HG03469 (cell line): Measurements from ENCODE around the gene CCDC150.
"Not testable (repeated sequence)": the region's sequence is repeated elsewhere in the genome, so short reads cannot be mapped to it uniquely, and the experiment has no call there.

Source experiments
- ATAC-seq: cut with Tn5 transposase; IDR thresholded peaks from one replicate; pipeline ENCODE4 v1.9.1; 2021; ENCODE audit warnings: mild to moderate bottlenecking, moderate library complexity, moderate number of reproducible peaks; ENCODE audit not compliant: unreplicated experiment

The CCDC150 gene

DNA sequence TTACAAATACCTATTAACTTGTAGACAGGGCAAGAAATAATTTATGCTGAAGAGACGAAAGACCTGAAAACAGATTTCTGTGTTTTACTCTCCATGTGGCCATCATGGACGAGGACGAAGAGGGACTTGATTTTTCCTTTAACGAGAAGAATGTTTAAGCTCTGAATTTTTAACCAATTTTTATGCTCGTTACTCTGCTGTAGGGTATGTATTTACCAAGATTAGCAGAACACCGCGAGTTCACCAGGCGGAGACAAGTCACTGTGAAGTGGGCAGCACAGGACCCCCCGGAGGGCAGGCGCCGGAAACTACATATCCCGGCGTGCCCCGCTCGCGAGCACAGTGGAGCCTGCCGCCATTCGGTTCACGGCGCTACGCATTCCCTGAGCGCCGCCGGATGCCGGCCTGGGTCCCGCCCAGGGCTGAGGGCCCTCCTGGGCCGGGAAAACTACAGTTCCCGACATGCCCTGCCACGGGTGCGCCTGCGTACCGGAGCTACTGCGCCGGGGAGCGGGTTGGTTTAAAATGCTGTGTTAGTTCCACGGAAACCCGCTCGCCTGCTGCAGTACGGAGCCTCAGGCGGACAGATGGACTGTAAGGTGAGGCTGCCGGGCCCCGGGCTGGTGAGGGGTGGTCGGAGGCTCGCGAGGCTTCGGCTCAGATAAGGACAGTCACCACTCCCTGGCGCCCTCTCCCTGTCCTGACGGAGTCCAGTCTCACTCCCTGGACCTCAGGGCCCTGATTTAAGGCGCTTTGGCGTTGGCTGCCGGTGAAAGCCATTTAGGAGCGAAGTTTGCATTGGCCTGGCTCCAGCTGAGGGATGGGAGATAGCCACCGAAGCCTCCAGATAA is at the start of gene CCDC150:
CCDC150 (plus strand) TSS at position 536 of the 851 bp plus-strand sequence; CDS start at position 588, 52 bp downstream.
- peak; percentile 99 for ATAC-seq

DNA sequence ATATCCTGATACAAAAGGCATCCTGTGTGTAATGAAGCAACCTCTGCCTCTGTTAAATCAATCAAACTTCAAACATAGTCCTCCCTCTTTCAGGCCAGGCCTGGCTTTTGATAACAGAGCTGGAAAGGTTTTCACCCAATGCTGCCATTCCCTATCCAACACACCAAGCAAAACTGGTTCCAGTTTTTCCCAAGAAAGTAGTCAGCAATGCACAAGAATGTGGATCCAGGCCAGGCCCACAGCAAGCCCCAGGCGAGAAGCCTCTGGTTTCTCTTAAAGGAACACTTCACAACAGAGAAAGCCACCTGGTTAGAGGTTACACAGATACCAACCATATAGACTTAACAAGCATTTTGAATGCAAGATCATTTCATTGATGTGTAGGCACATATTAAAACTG is 49.2 kb upstream of the CCDC150 start:
- ATAC-seq = no peak

DNA sequence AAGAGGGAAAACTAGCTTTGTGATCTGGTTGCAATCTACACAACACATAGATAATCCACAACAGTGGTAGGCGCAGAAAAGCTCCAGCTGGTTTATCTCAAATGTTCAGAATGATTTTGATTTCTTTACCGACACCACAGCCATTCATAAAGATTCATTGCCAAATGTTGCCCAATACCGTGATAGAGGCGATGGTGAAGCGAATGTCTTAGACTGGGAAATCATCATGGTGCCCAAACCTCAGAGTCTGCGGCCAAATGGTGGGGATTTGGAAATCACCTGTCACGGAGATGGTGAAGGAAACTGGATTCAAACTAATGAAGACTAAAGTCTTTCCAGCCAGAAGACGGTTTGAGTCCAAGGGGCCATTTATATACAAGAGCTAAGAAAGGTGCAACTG is 48.5 kb upstream of the CCDC150 start:
- ATAC-seq = no peak

DNA sequence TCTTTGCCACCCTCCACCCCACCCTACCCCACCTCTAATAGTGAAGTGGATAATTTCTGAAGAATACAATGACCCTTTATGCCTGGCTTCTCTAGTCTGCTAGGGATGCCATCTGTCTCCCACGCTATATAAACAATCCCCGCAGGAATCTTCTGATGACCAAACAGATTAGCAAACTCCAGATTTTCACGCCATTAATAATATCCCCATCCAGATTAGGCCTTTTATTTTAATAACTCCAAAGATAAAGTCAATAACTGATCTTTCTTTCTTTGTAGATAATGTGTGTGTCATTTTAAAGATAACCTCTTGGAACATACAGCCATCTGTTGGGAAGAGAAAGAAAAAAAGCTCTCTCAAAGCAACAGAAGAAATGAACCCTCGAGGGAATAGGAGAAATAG is 47.9 kb upstream of the CCDC150 start:
- ATAC-seq = no peak

DNA sequence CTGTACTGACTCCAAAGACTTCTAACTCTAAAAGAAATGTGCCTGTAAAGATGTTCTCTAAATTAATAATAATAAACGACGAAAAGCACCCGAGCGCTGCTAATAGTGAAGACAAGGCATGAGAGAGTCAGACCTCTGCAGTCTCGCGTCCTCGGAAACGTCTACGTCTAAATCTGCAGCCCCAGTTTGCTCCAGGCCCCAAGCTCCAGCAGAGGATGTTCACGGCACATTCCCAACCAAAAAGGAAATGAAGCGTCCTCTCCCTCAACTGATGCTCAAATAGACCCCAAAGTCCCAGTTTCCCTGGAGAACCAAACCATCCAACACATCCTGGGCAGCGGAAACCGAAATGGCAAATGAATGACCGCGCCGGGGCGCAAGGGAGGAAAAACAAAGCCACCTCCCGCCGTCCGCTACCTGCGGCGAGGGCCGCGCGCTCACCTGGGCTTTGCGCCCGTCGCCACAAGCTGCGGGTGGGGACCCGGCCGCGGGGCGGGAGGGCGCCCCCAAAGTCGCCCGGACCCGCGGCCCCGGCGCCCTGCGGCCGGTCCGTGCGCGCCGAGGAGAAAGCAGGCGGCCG is 47.1 kb upstream of the CCDC150 start:
- no peak for ATAC-seq

DNA sequence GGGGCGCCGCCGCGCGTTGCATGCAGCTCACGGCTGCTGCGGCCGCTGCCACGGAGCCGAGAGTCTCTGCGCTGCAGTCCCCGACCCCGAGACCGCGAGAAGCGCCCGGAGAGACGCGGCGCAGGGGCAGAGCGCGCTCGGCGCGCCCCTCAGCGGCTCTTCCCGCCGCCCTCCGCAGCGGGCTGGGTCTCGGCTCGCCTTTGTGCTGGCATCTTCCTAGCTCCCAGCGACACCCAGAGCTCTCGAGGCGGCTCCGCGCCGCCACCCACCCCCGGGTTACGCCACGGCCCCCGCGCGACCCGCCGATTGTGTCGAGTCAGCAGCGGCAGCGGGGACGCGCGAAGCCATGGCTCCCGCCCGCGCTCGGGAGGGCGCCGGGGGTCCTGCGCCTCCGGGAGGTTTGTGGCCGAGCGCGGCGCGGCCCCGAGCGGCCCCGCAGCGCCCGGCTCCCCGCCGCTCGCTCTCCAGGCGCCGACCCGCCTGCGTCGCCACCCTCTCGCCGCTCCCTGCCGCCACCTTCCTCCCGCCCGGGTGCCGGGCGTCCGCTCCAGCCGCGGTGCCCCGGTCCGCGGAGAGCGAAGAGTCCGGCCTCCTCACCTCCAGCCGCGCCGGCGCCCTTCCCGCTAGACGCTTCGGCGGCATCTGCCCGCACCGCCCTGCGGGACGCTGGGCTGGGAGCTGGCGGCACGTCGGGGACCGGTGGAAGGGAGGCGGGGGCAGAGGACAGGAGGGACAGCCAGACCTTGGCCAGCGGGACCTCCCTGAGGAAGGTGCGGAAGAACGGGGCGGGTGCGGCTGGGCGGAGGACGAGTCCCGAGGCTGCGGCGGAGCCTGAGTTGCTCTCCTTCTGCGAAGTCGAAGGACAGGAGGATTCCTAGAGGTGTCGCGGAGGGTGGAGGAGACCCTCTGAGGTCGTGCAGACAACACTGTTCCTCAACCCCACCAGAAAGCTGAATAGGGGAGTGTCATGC is 46.3 kb upstream of the CCDC150 start, which contains the start of gene HECW2:
HECW2 (minus strand) TSS at position 644 of the 971 bp plus-strand sequence.
- ATAC-seq = no peak

DNA sequence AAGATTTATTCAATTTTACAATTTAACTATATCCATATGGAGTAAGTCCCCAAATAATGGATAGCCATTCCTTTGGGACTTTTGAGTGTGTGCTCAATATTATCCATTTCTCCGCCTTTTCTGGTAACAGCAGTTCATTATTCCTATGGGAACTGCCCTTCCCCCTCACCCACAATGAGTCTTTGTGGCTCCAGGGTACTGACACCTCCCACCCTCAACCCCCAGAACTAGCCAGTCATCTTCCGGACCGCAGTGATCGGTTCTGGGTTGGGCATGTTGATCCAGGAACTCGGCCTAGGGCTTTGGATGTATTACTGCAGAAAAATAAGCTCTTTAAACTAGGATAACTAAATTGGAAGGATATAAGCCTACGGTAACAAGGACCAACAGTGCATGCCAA is 45.4 kb upstream of the CCDC150 start:
- ATAC-seq = no peak

DNA sequence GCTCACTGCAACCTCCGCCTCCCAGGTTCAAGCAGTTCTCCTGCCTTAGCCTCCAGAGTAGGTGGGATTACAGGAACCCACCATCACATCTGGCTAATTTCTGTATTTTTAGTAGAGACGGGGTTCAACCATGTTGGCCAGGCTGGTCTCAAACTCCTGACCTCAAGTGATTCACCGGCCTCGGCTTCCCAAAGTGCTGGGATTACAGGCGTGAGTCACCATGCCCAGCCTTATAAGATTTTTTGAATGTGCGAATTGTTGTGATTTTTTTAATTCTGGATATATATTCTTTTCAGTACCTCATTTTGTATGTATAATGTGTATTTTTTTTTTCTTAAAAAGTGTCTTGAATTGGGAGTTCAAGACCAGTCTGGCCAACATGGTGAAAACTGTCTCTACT is 42.0 kb upstream of the CCDC150 start:
- no peak for ATAC-seq

DNA sequence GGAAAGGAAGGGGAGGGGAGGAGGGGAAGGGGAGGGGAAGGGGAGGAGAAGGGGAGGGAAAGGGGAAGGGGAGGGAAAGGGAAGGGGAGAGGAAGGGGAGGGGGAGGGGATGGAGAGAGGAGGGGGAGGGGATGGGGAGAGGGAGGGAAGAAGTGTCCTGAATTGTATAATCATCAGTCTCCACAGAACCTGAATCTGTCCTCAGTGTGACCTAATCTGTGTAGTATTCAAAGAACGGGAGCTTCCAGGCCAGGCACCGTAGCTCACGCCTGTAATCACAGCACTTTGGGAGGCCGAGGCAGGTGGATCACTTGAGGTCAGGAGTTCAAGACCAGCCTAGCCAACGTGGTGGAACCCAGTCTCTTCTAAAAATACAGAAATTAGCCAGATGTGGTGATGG is 41.1 kb upstream of the CCDC150 start:
- ATAC-seq = no peak

DNA sequence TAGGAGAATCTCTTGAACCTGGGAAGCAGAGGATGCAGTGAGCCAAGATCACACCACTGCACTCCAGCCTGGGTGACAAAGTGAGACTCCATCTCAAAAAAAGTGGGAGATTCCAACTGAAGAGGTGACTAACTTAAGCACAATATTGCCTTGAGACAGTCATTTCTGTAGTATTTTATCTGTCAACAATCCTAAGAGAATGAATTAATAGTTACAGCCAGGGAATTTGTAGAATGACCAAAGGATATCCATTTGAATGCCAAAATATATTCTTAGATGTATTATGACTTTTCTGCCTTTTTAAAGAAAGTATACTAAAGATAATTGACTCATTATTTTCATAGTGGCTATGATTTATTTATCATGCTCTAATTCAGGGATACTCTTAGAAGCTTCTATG is 40.7 kb upstream of the CCDC150 start:
- no peak for ATAC-seq

DNA sequence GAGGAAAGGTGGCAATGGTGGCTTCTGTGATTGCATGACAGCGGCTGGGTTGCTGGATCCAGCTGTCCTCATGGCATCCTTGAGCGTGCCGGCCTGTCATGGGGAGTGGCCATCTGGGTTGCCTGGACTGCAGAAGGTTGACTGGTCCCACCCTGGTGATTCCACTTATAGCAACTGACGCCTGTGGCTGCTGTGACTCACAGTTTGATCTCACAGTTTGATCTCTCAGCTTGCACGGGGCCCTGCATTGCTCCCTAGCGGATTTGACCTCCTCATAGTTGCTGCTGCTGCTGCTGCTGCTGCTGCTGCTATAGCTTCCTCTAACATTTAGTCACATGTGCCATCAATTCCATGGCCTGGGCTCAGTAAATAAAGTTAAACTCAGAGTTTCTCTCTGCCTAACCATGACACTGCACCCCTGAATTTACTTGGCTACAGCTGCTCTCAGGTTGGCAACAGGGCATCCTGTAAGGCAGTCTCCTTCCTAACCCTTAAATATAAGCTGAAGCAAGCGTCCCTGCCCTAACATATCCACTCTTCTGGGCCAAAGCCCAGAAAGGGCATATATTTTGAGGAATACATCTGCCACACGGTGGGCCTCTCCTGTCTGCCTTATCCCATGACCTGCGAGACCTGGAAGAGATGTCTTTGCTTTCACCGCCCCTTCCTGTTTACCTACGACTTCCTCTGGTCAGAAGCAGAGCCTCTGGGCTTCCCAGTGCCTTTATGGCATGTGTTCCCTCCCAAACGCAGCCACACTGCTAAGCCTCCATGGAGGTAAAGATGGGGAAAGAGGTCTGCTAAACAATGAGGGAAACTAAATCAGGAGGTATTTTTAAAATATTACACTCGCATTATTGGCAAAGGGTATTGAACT is 37.8 kb upstream of the CCDC150 start:
- no peak for ATAC-seq

DNA sequence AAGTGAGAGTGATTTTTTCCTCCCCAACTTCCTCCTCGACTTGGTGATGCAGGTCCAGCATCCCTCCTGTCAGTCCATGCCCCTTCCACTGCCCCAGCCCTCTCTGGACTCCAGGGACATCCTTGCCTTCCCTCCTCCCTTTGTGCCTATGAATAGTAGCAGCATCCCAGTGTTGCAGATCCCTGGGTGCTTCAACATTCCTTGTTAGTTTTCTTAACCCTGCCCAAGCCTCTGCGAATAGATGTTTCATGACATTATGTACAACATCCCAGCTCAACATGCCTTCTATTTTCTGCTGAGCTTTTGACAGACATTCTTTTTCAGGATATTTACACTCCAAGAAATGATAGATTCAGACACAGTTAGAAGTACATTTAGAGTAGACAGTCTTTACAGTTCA is 35.3 kb upstream of the CCDC150 start:
- ATAC-seq = no peak

DNA sequence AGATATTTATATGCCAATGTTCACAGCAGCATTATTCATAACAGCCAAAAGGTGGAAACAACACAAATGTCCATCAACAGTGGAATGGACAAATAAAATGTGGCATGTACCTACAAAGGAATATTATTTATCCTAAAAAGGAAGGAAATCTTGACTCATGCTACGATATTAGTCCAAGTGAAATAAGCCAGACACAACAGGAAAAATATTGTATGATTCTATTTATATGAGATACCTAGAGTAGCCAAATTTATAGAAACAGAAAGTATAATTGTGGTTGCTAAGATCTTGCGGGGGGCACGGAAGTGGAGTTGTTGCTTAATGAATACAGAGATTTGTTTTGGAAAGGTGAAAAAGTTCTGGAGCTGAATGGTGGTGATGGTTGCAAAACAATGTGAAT is 33.0 kb upstream of the CCDC150 start:
- ATAC-seq = no peak

DNA sequence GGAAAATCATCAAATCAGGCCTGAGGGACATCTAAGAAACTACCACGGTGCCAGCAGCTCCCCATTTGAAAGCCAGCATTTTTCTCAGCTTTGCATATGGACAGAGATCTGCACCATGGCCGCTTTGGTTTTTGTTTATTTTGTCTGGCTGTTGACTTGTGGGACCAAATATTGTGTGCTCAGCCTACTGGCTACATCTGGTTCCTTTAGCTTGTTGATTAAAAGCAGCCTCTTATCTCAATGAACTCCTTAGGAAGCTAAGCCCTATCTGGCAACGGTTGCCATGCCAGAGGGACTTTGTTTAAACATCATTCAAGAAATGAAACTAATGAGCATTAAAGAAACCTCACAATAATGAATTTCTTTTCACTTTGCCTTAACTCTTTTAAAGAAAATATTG is 32.4 kb upstream of the CCDC150 start:
- ATAC-seq = no peak

DNA sequence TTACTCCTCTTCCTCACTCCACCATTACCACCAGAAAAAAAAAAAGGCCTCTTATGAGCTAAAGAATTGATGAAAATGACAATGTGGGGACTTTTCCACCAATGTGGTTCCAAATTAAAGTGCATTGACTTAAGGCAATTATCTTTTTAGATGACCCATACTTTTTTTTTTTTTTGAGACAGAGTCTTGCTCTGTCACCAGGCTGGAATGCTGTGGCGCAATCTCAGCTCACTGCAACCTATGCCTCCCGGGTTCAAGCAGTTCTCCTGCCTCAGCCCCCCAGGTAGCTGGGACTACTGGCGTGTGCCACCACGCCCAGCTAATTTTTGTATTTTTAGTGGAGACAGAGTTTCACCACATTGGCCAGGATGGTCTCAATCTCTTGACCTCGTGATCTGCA is 31.6 kb upstream of the CCDC150 start:
- ATAC-seq = not testable (repeated sequence)

DNA sequence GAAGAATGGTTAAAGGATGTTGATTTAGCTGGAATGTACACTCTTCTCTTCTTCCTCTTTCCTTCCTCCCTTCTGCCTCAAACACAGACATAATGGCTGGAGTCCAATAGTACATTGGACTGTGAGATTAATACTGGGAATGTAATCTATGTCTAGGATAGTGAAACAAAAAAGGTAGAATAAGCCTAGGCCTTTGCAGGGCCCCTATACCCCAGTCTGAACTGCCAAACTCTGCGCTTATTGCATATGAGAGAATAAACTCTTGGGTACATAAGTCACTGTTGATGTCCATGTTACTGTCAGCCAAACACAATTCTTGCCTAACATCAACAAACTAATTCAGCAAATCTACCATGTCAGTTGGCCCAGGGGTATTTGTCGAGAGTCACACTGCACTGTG is 29.7 kb upstream of the CCDC150 start:
- no peak for ATAC-seq

DNA sequence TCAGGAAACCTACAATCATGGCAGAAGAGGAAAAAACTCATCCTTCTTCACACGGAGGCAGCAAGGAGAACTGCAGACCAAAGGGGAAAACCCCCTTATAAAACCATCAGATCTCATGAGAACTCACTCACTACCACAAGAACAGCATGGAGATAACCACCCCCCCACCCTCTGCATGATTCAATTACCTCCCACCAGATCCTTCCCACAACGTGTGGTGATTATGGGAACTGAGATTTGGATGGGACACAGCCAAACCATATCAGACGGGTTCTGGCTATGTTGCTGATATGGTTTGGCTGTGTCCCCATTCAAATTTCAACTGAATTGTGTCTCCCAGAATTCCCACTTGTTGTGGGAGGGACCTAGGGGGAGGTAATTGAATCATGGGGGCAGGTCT is 28.7 kb upstream of the CCDC150 start:
- ATAC-seq = no peak

DNA sequence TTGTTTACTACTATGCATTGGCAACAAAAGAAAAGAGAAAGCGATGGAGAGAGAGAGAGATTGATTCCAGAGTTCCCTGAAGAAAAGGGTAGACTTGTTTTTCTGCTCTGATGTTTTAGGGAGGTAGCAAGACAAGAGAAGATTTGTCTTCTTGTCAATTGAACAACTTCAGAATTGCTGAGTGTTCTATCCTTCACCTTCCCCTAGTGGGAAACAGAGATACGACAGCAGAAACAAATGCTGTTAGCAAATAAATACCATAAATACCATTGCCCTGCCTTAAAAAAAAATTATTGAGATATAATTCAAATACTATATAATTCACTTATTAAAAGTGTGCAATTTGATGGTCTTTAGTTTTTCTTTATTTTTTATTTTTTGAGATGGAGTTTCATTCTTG is 26.2 kb upstream of the CCDC150 start:
- ATAC-seq = no peak

DNA sequence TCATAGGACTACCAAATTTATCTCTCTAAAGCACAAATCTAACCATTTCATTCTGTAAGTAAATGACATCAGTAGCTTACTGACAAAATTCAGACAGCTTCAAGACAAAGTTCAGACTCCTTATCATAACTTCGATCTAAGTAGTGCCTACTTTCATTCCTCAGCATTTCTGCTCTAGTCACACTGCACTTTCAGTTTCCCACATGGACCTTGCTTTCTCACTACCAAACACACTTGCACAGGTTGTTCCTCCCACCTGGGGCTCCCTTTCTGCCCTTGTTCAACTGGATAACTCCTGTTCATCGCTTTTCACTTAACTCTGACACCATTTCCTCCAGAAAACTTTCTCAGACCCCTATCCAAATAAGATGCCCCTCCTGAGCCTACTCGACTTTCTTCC is 22.1 kb upstream of the CCDC150 start:
- no peak for ATAC-seq

DNA sequence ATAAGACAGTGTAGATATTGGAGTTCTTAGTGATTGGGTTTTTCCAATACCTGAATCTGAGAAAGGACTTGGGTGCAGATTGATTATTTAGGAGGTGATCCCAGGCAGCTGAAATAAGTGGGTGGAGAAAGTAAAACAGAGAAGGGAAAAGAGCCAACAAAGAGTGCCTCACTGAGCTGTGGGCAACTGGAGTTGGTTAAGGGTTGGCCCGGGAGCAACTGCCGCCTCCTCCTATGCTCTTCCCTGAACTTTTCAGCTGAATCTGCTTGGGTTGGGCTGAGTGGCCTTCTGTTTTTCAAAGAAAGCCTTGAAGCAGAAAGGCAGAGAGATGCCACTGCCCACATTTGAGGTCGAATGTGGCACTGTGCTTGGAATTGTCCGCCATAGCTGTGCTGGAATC is 20.9 kb upstream of the CCDC150 start:
- ATAC-seq = no peak
